Measurements from ENCODE around the gene SLC25A36.

GRCh38 chr3:140933109-140933508 lies 8.5 kb upstream of the SLC25A36 start:
- TF ChIP-seq CTCF (conservative IDR thresholded peaks at IDR 0.05; ENCODE audit: low read length), result no peak
- TF ChIP-seq EZH2phosphoT487 (IDR thresholded peaks at IDR 0.05; ENCODE audit: borderline replicate concordance, low read depth, low read length), result no peak
